Activated T-helper 17 cell treated with anti-CD3 and anti-CD28 coated beads, Interleukin-2, amount 50 U/mL, for 72 hours (primary cell): ENCODE data around the gene GABRA5. TPM values are rescaled to one million over a fixed set of nuclear protein-coding genes. Genes with fewer than 3 reads are reported as not detected.

Experiments used
- ATAC-seq: fragments of 150-1000 bp; cut with Tn5 transposase; replicated peaks from 2 replicates; pipeline ENCODE4 v1.10.0; 2021; ENCODE audit warnings: mild to moderate bottlenecking, moderate library complexity
- H3K27ac Mint-ChIP-seq: one replicate; pipeline ENCODE4 v1.8.0; 2022; ENCODE audit warnings: mixed read lengths
- H3K27me3 Mint-ChIP-seq: one replicate; pipeline ENCODE4 v1.8.0; 2022; ENCODE audit warnings: mixed read lengths
- H3K36me3 Mint-ChIP-seq: one replicate; pipeline ENCODE4 v1.8.0; 2022; ENCODE audit warnings: low read depth, mild to moderate bottlenecking, mixed read lengths
- H3K4me1 Mint-ChIP-seq: one replicate; pipeline ENCODE4 v1.8.0; 2022; ENCODE audit warnings: mixed read lengths
- H3K4me3 Mint-ChIP-seq: one replicate; pipeline ENCODE4 v1.8.0; 2022; ENCODE audit warnings: mild to moderate bottlenecking, mixed read lengths
- H3K9me3 Mint-ChIP-seq: one replicate; pipeline ENCODE4 v1.8.0; 2022; ENCODE audit warnings: mixed read lengths
- total RNA-seq, 2 donors: library from RNA; stranded (reverse); gene quantifications; one replicate each; pipeline ENCODE4 v1.2.3, GENCODE V29; 2022

Gene GABRA5
- total RNA-seq, 2 donors from 2014 or later: not detected

- Mint-ChIP-seq H3K4me3 (no peak overlapping the region), H3K9me3 (no peaks in the 10 kb centered on the region)
- ATAC-seq: no peak
Observed at GRCh38 chr15:26868029-26868685, 1.3 kb downstream of the GABRA5 start.

DNA sequence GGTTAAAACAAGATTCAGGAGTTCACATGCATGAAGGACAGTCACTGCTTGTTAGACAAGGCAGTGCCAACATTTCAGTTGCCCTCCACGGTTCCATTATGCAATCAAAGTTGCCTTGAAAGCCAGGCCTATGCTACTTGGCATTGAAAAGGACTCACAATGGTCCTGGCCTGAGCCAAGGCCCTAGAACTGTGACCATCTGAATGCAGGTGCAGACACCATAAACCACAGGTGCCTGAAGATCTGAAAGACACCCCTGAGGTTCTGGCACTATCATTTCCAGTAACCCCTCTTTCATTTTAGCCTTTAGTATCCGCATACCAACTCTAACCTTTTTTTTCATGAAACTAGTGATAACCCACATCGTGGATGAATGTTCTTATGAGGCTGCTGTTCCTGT lies 2.8 kb downstream of the GABRA5 start:
- no peaks in the 10 kb centered on the region for H3K36me3 Mint-ChIP-seq
- ATAC-seq: no peak

More at GRCh38 chr15:26868029-26868685, 1.3 kb downstream of the GABRA5 start:
- Mint-ChIP-seq H3K27me3 (peaks cover 17% of the 10 kb centered on the region), H3K27ac (no peak overlapping the region), H3K36me3 (no peaks in the 10 kb centered on the region), H3K4me1 (no peaks in the 10 kb centered on the region)

DNA sequence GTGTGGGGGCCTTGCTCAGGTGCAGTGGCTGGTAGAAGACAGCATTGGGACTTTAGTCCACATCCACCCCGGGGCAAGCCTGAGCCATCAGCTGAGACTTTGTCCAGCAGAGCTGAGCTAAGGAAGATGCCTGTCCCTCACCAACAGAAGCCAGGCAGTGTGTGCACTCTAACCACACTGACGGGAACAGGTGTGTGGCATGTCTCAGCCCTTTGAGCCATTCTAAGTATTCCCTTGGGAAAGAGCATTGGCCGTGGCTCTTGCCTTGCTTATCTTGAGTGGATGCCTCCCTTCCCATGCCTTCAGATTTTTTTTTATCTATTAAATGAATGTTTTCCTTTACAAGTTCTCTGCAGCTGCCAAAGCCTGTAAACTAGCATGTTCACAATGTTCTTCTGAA lies 3.5 kb downstream of the GABRA5 start:
- H3K4me3 Mint-ChIP-seq: no peak overlapping the region
- no peak overlapping the region for H3K27ac Mint-ChIP-seq
- no peaks in the 10 kb centered on the region for H3K9me3 Mint-ChIP-seq
- no peaks in the 10 kb centered on the region for H3K4me1 Mint-ChIP-seq
- peaks cover 12% of the 10 kb centered on the region for H3K27me3 Mint-ChIP-seq
- ATAC-seq: no peak
- no peaks in the 10 kb centered on the region for H3K36me3 Mint-ChIP-seq

More for the DNA sequence above, 2.8 kb downstream of the GABRA5 start:
- Mint-ChIP-seq H3K4me3 (no peak overlapping the region), H3K27me3 (peaks cover 15% of the 10 kb centered on the region), H3K27ac (no peak overlapping the region), H3K9me3 (no peaks in the 10 kb centered on the region), H3K4me1 (no peaks in the 10 kb centered on the region)

DNA sequence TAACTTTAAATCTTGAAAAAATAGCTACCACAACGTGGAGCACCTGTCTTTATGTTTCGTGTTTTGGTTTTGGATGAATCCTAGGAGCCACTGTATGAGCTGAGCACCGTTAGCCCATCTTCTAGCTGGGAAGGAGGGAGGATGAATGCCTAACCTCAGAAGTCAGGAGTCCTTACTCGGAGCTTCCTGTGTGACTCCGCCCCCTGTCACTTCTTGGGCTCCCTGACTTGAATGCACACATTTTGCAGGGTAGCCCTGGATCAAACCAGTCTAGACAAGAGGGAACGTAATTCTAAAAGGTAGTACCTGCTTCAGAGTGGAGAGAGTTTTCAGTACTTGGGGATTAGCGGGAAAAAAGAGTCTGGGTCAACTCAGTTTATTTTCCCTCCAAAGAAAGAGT lies 5.3 kb downstream of the GABRA5 start:
- no peaks in the 10 kb centered on the region for H3K36me3 Mint-ChIP-seq
- no peaks in the 10 kb centered on the region for H3K4me1 Mint-ChIP-seq
- H3K9me3 Mint-ChIP-seq: no peaks in the 10 kb centered on the region
- H3K4me3 Mint-ChIP-seq: no peak overlapping the region
- peaks cover 4% of the 10 kb centered on the region for H3K27me3 Mint-ChIP-seq
- no peak overlapping the region for H3K27ac Mint-ChIP-seq
- no peak for ATAC-seq

DNA sequence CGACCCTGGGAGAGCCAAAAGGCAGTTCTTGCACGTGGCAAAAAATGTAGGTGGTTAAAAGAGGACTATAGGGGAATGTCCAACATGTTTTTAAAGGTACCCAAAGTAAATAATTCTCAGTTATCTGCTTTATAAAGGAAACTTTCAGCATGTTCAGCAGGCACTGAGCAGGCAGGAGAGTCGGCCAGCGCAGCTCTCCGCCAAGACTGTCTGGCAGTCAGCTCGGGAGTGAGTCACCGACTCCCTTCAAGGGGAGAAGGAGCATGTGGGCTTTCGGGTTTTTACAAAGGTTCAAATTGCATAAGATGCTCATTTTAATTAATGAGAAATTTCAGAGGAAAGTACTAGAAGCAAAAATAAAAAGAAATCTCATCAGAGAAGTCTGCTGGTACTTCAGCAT lies 7.0 kb downstream of the GABRA5 start:
- no peak overlapping the region for H3K4me3 Mint-ChIP-seq
- no peaks in the 10 kb centered on the region for H3K4me1 Mint-ChIP-seq
- no peaks in the 10 kb centered on the region for H3K9me3 Mint-ChIP-seq
- ATAC-seq: no peak
- H3K27ac Mint-ChIP-seq: no peak overlapping the region
- no peaks in the 10 kb centered on the region for H3K36me3 Mint-ChIP-seq
- no peaks in the 10 kb centered on the region for H3K27me3 Mint-ChIP-seq

DNA sequence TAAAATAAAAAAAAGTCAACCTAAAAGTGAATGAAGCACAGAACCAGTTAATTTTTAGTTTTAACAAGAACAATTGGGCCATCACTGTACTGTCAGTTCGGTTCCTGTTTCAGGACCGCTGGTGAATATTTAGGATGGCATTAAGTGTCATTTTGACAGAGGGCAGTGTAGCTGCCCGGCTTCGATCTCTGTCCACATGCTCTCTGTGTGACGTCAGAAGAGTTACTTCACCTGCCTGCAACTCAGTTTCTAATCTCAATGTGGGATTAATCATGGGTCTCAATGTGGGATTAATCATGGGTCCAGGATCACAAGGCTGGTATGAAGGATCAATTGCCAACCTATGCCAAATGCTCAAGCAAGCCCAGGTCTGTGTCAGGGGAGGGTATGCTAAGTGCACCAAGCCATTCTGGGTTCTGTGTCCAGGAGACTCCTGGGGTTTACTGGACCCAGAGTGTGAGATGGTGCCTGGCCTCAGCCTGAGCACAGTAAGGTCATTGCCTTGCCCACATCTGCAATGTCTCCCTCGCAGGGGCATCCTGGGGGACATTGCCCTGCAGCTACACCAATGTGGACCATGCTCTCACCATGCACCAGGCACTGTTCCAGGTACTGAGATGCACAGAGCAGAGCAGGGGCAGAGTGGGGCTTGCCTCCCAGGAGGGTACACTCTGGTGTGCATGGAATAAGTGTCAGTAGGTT lies 8.1 kb downstream of the GABRA5 start:
- H3K36me3 Mint-ChIP-seq: no peaks in the 10 kb centered on the region
- no peak for ATAC-seq

DNA sequence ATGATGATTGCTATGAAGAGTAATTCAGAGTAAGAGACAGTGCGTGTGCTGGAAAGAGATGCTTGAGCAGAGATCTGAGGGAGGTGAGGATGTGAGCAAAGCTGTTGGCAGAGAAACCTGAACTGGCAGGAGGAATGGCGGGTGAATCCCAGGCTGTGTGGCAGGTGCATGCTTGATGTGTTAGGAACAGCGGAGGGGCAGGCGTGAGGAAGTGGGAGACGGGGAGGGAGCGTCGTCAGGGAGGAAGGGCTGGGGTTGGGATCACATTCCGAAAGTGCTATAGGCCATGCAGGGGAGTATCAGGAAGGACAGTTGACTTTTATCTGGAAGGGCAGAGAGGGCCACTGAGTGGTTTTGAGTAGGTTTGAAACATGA lies 8.6 kb downstream of the GABRA5 start:
- H3K4me3 Mint-ChIP-seq: no peak overlapping the region
- H3K27ac Mint-ChIP-seq: no peak overlapping the region
- no peaks in the 10 kb centered on the region for H3K4me1 Mint-ChIP-seq
- H3K36me3 Mint-ChIP-seq: no peaks in the 10 kb centered on the region
- no peaks in the 10 kb centered on the region for H3K27me3 Mint-ChIP-seq
- ATAC-seq: no peak
- no peaks in the 10 kb centered on the region for H3K9me3 Mint-ChIP-seq

More for the DNA sequence above, 8.1 kb downstream of the GABRA5 start:
- no peak overlapping the region for H3K4me3 Mint-ChIP-seq
- no peaks in the 10 kb centered on the region for H3K4me1 Mint-ChIP-seq
- H3K27ac Mint-ChIP-seq: no peak overlapping the region
- no peaks in the 10 kb centered on the region for H3K9me3 Mint-ChIP-seq
- H3K27me3 Mint-ChIP-seq: no peaks in the 10 kb centered on the region

DNA sequence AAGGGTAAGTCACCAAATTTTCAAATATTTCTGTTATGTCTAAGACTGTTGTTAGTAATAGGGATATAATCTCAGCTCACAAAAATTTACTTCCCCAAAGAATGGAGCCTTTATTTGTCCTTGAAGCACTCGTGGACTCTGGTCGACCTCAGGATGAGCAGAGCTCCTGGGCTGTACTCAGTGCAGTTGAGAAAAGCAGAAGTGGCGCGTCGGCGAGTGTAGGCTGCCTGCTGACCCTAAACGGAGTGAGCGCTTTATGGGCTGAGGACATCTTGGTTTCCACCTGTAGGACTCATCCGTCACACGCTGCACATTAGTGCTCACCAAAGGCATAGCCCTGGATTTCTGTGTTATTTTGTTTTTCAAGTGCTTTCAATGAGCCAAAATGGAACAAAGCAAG lies 11.0 kb downstream of the GABRA5 start:
- ATAC-seq: no peak
- no peaks in the 10 kb centered on the region for H3K9me3 Mint-ChIP-seq
- H3K4me1 Mint-ChIP-seq: no peaks in the 10 kb centered on the region
- no peak overlapping the region for H3K4me3 Mint-ChIP-seq
- H3K27ac Mint-ChIP-seq: no peak overlapping the region
- no peaks in the 10 kb centered on the region for H3K36me3 Mint-ChIP-seq
- no peaks in the 10 kb centered on the region for H3K27me3 Mint-ChIP-seq

GRCh38 chr15:26879706-26880105 lies 12.8 kb downstream of the GABRA5 start:
- no peaks in the 10 kb centered on the region for H3K27me3 Mint-ChIP-seq
- no peak overlapping the region for H3K27ac Mint-ChIP-seq
- no peak overlapping the region for H3K4me3 Mint-ChIP-seq
- H3K4me1 Mint-ChIP-seq: no peaks in the 10 kb centered on the region
- no peaks in the 10 kb centered on the region for H3K9me3 Mint-ChIP-seq
- no peaks in the 10 kb centered on the region for H3K36me3 Mint-ChIP-seq
- no peak for ATAC-seq

- H3K4me1 Mint-ChIP-seq: no peaks in the 10 kb centered on the region
- no peaks in the 10 kb centered on the region for H3K36me3 Mint-ChIP-seq
- no peak overlapping the region for H3K27ac Mint-ChIP-seq
- ATAC-seq: no peak
- no peaks in the 10 kb centered on the region for H3K27me3 Mint-ChIP-seq
- H3K9me3 Mint-ChIP-seq: no peaks in the 10 kb centered on the region
- no peak overlapping the region for H3K4me3 Mint-ChIP-seq
Observed at GRCh38 chr15:26882112-26882511, 15.2 kb downstream of the GABRA5 start.

- ATAC-seq: no peak
- Mint-ChIP-seq H3K9me3 (no peaks in the 10 kb centered on the region), H3K27ac (no peak overlapping the region), H3K27me3 (no peaks in the 10 kb centered on the region), H3K4me3 (no peak overlapping the region), H3K4me1 (no peaks in the 10 kb centered on the region), H3K36me3 (no peaks in the 10 kb centered on the region)
Observed at GRCh38 chr15:26882616-26883365, 15.9 kb downstream of the GABRA5 start.

DNA sequence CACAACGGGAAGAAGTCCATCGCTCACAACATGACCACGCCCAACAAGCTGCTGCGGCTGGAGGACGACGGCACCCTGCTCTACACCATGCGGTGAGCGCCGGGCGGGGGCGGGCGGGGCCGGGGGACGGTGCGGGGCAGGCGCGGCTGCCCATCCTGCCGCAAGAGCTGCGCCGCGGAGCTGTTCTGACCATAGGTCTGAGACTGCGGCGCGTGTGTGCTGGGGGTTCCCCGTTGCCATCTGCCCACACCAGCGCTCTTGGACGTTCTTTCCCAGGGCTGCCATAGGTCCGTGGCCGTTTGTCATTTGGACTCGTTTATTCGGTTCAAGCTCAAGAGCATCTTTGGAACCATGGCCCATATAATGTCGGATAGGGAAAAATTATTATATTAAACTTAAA lies 16.6 kb downstream of the GABRA5 start:
- Mint-ChIP-seq H3K9me3 (no peaks in the 10 kb centered on the region), H3K36me3 (no peaks in the 10 kb centered on the region), H3K27me3 (no peaks in the 10 kb centered on the region), H3K4me3 (no peak overlapping the region), H3K4me1 (no peaks in the 10 kb centered on the region), H3K27ac (no peak overlapping the region)
- ATAC-seq: no peak

DNA sequence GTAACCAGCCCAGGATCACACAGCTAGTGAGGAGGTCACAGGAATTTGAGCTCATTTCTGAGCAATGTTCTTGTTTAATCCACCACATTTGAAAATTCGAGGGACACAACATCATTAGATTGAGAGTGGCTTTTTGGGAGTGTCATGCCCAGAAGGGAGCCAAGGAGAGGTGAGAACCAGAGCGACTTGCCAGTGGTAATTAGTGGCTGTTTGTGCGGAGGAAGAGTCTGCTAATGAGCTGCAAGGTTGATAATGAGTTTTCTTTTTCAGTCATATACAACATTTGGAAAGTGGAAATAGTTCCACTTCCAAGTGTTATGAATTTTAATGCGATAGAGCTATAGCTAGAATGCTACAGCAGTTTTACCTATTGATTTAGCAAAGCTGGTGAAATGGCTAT lies 19.7 kb downstream of the GABRA5 start:
- Mint-ChIP-seq H3K9me3 (no peaks in the 10 kb centered on the region), H3K27ac (no peak overlapping the region), H3K4me3 (no peak overlapping the region), H3K4me1 (no peaks in the 10 kb centered on the region), H3K27me3 (peaks cover 3% of the 10 kb centered on the region), H3K36me3 (no peaks in the 10 kb centered on the region)
- no peak for ATAC-seq

- no peak for ATAC-seq
- no peaks in the 10 kb centered on the region for H3K36me3 Mint-ChIP-seq
Observed at GRCh38 chr15:26887926-26888666, 21.2 kb downstream of the GABRA5 start.

More at GRCh38 chr15:26887926-26888666, 21.2 kb downstream of the GABRA5 start:
- no peaks in the 10 kb centered on the region for H3K4me1 Mint-ChIP-seq
- H3K4me3 Mint-ChIP-seq: no peak overlapping the region
- no peak overlapping the region for H3K27ac Mint-ChIP-seq
- H3K27me3 Mint-ChIP-seq: peaks cover 3% of the 10 kb centered on the region
- H3K9me3 Mint-ChIP-seq: no peaks in the 10 kb centered on the region
